Activated CD8-positive, alpha-beta T cell treated with anti-CD3 and anti-CD28 coated beads for 36 hours (primary cell): ENCODE measurements around the gene ASIC1. TPM values are rescaled to one million over a fixed set of nuclear protein-coding genes. Genes with fewer than 3 reads are reported as not detected.

Experiments
- ATAC-seq: fragments of 200-7000 bp; cut with Tn5 transposase; one replicate; pipeline ENCODE4 v1.10.0; 2021; ENCODE audit warnings: mild to moderate bottlenecking, moderate library complexity
- CTCF ChIA-PET: fragments of 350-600 bp; sonication (Branson Sonifier 250); formaldehyde crosslinking; loops from one replicate; lab custom pipeline; 2021; ENCODE audit warnings: antibody characterized with exemption; lab: Charles Lee
- POLR2A ChIA-PET: fragments of 350-600 bp; sonication (Branson Sonifier 250); formaldehyde crosslinking; loops from one replicate; lab custom pipeline; 2021; ENCODE audit warnings: antibody characterized with exemption; lab: Charles Lee
- DNase-seq: peaks from one replicate; pipeline ENCODE4 v3.0.0-alpha.2; 2020
- H3K27ac Mint-ChIP-seq: one replicate; pipeline ENCODE4 v1.8.0; 2021; ENCODE audit warnings: mild to moderate bottlenecking, mixed read lengths
- H3K27me3 Mint-ChIP-seq: one replicate; pipeline ENCODE4 v1.8.0; 2021; ENCODE audit warnings: mixed read lengths
- H3K36me3 Mint-ChIP-seq: one replicate; pipeline ENCODE4 v1.8.0; 2021; ENCODE audit warnings: low read depth, mixed read lengths
- H3K4me1 Mint-ChIP-seq: one replicate; pipeline ENCODE4 v1.8.0; 2021; ENCODE audit warnings: low read depth, mixed read lengths
- H3K4me3 Mint-ChIP-seq: one replicate; pipeline ENCODE4 v1.8.0; 2021; ENCODE audit warnings: mild to moderate bottlenecking, moderate library complexity, mixed read lengths
- H3K9me3 Mint-ChIP-seq: one replicate; pipeline ENCODE4 v1.8.0; 2021; ENCODE audit warnings: mixed read lengths
- CTCF ChIP-seq: fragments of 200-600 bp; IDR thresholded peaks from one replicate; pipeline ENCODE4 v1.8.0; 2022; ENCODE audit warnings: antibody characterized with exemption, mild to moderate bottlenecking
- intact Hi-C: fragments of 100-400 bp; cut with micrococcal nuclease; formaldehyde crosslinking; loops from one replicate; pipeline ENCODE4 v1.10.0; 2022
- total RNA-seq, 2 experiments: library from RNA; stranded (reverse); gene quantifications; one replicate each; pipeline ENCODE4 v1.2.3, GENCODE V29; 2021

ASIC1 gene
- total RNA-seq, 2 experiments from 2014 or later, result 14.3 to 17.3 TPM

GRCh38 chr12:50112456-50113218, 55.2 kb downstream of the ASIC1 start:
- Mint-ChIP-seq H3K36me3 (peaks cover 12% of the 10 kb centered on the region), H3K27me3 (no peaks in the 10 kb centered on the region), H3K4me3 (peak overlapping the region; percentile 95), H3K4me1 (peaks cover 37% of the 10 kb centered on the region), H3K27ac (peak overlapping the region; percentile 94), H3K9me3 (no peaks in the 10 kb centered on the region)
- ATAC-seq (no peak), DNase-seq (no peak)
- ChIA-PET CTCF (interaction anchor here (0.8 to 5.9 kb wide), 35 partner anchors 10 to 202 kb away, joined by 3 to 57 read pairs (median 10); partner anchors contain the start of genes CERS5, GPD1, LIMA1 and SMARCD1), POLR2A (interaction anchor here (0.6 to 3.4 kb wide), 19 partner anchors 8 to 300 kb away, joined by 3 to 26 read pairs (median 4); partner anchors contain the start of genes CERS5, GPD1, LIMA1 and RACGAP1)
- TF ChIP-seq CTCF, result no peak
- intact Hi-C loops, result loop anchor here (10.0 kb wide), 1 partner anchor 202 kb away; no protein-coding TSS in a partner anchor

- POLR2A ChIA-PET, result interaction anchor here (1.4 to 1.6 kb wide), 2 partner anchors 8 to 21 kb away, joined by 3 to 4 read pairs; no protein-coding TSS in a partner anchor
- ATAC-seq, result no peak
- no peak overlapping the region for H3K4me3 Mint-ChIP-seq
- CTCF ChIA-PET, result interaction anchor here (0.5 to 2.0 kb wide), 5 partner anchors 16 to 272 kb away, joined by 3 to 8 read pairs (median 4); no protein-coding TSS in a partner anchor
- H3K27me3 Mint-ChIP-seq, result no peaks in the 10 kb centered on the region
- TF ChIP-seq CTCF, result no peak
- no peaks in the 10 kb centered on the region for H3K9me3 Mint-ChIP-seq
- H3K4me1 Mint-ChIP-seq, result peaks cover 25% of the 10 kb centered on the region
- intact Hi-C loops, result loop anchor here (10.0 kb wide), 1 partner anchor 198 kb away; no protein-coding TSS in a partner anchor
- peaks cover 23% of the 10 kb centered on the region for H3K36me3 Mint-ChIP-seq
- DNase-seq, result no peak
- H3K27ac Mint-ChIP-seq, result peak overlapping the region; percentile 9
These were observed 59.7 kb downstream of the ASIC1 start for GRCh38 chr12:50117057-50117622.

- CTCF ChIA-PET, result interaction anchor here (0.8 to 7.6 kb wide), 4 partner anchors 8 to 81 kb away, joined by 3 to 54 read pairs (median 4); partner anchors contain the start of gene COX14
- H3K27ac Mint-ChIP-seq, result no peak overlapping the region
- peaks cover 21% of the 10 kb centered on the region for H3K36me3 Mint-ChIP-seq
- intact Hi-C loops, result loop anchor here (10.0 kb wide), 1 partner anchor 195 kb away; no protein-coding TSS in a partner anchor
- no peaks in the 10 kb centered on the region for H3K27me3 Mint-ChIP-seq
- peaks cover 21% of the 10 kb centered on the region for H3K4me1 Mint-ChIP-seq
- no peaks in the 10 kb centered on the region for H3K9me3 Mint-ChIP-seq
- no peak overlapping the region for H3K4me3 Mint-ChIP-seq
- POLR2A ChIA-PET, result no interaction called here
- DNase-seq (no peak), ATAC-seq (no peak)
- TF ChIP-seq CTCF, result no peak
These were observed 62.0 kb downstream of the ASIC1 start for GRCh38 chr12:50119387-50119786.

- ATAC-seq (no peak), DNase-seq (no peak)
- Mint-ChIP-seq H3K4me3 (no peak overlapping the region), H3K9me3 (no peaks in the 10 kb centered on the region), H3K27ac (no peak overlapping the region), H3K36me3 (peaks cover 20% of the 10 kb centered on the region), H3K27me3 (no peaks in the 10 kb centered on the region), H3K4me1 (peaks cover 24% of the 10 kb centered on the region)
- TF ChIP-seq CTCF, result no peak
- CTCF ChIA-PET, result interaction anchor here (1.4 to 7.6 kb wide), 4 partner anchors 9 to 55 kb away, joined by 3 to 54 read pairs (median 6); partner anchors contain the start of gene COX14
- POLR2A ChIA-PET, result interaction anchor here (0.6 to 1.4 kb wide), 4 partner anchors 8 to 324 kb away, joined by 3 to 4 read pairs (median 4); partner anchors contain the start of gene COX14
- intact Hi-C loops, result no loop called here
These were observed 63.1 kb downstream of the ASIC1 start for GRCh38 chr12:50120521-50120920.
